ENCODE data around the gene CBLN3. TPM values are rescaled to one million over a fixed set of nuclear protein-coding genes. Genes with fewer than 3 reads are reported as not detected.
"Not testable (repeated sequence)": the region's sequence is repeated elsewhere in the genome, so short reads cannot be mapped to it uniquely, and the experiment has no call there.

CBLN3 gene
- total and polyA plus RNA-seq, 4 donors: 0.07 to 0.79 (median 0.46) TPM

DNA sequence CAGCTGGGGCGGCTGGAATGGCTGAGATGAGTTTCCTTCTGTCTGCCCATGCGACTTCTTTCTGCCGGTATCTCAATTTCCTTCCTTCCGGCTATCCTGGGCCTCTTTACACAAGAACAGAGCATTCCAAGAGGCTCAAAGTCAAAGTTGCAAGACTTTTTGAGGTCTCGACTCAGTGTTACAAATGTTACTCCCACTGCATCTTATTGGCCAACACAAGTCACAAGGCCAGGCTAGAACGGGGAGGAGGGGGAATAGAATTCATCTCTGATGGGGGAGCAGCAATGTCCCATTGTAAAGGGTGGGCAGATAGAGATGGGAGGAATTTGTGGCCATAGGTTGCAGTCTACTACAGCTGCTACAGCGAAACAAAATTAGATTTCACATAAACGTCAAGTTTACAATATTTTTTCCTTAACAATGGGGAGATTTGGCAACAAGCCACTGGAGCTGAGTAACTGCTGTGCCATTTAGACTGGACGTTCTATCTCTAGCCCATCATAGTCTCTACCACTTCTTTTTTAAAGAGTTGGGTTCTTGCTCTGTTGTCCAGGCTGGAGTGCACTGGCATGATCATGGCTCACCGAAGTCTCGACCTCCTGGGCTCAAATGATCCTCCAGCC is 40.1 kb downstream of the CBLN3 start:
- 72% methylated on average over 11 of the region's 11 CpGs for WGBS
- DNase-seq (ENCODE audit: low spot score): no peak
- Histone ChIP-seq H3K9ac (ENCODE audit: low read depth in 1 of 2, low read length in 2 of 2) (no peak overlapping the region), H3K27ac (ENCODE audit: low read depth in 1 of 2, low read length in 2 of 2) (no peak overlapping the region), H3K9me3 (ENCODE audit: control insufficient read depth in 4 of 4, low read length in 3 of 4) (no peaks in the 10 kb centered on the region), H3K4me1 (ENCODE audit: control insufficient read depth in 4 of 4, insufficient read depth in 4 of 4, low read length in 3 of 4) (peaks cover 2 to 16% (median 10%) of the 10 kb centered on the region in 4 donors), H3K4me3 (ENCODE audit: low read depth in 1 of 3, low read length in 3 of 3) (no peak overlapping the region), H3K36me3 (ENCODE audit: control insufficient read depth in 4 of 4, insufficient read depth in 3 of 4, low read depth in 1 of 4, low read length in 3 of 4) (no peaks in the 10 kb centered on the region), H3K27me3 (ENCODE audit: control insufficient read depth in 4 of 4, insufficient read depth in 4 of 4, low read length in 3 of 4) (no peaks in the 10 kb centered on the region)
- TF ChIP-seq, protein P1, sequence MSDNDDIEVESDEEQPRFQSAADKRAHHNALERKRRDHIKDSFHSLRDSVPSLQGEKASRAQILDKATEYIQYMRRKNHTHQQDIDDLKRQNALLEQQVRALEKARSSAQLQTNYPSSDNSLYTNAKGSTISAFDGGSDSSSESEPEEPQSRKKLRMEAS (IDR thresholded peaks at IDR 0.05): no peak
- TF ChIP-seq TAF1 (conservative IDR thresholded peaks at IDR 0.05): no peak
- TF ChIP-seq HNF4G (IDR thresholded peaks at IDR 0.05): no peak
- no peak for TF ChIP-seq EGR1 (IDR thresholded peaks at IDR 0.05; ENCODE audit: low read depth in 2 of 2)
- TF ChIP-seq NR2F2 (IDR thresholded peaks at IDR 0.05): peak; percentile 54
- TF ChIP-seq RXRA (IDR thresholded peaks at IDR 0.05): no peak

DNA sequence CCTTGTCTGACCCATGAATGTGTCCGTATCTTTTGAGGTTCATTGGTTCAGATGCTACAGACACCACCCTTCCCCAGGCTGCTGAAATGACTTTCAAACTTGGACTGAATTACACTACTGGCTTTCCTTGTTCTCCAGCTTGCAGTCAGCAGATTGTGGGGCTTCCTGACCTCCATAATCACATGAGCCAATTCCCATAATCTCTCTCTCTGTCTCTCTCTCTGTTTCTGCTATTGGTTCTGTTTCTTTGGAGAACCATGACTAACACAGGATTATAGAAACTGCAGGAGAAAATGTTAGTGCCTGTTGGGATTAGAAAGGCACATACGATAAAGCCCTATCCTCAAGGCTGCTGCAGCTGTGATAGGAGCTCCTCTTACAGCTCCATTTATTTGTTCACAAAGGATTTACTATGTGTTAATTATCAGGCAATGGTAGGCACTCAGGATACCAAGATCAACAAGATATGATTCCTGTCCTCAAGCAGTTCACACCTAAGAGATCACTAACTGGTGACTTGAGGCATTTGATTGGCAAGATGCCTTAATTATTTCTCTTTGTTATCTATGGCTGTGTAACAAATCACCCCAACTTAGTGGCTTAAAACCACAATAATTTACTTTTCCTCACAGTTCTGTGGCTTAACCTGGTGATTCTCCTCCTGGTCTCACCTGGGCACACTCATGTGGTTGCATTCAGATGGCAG is 40.8 kb downstream of the CBLN3 start:
- Histone ChIP-seq H3K4me1 (ENCODE audit: control insufficient read depth in 4 of 4, insufficient read depth in 4 of 4, low read length in 3 of 4) (peaks cover 2 to 16% (median 10%) of the 10 kb centered on the region in 4 donors), H3K9ac (ENCODE audit: low read depth in 1 of 2, low read length in 2 of 2) (no peak overlapping the region), H3K27me3 (ENCODE audit: control insufficient read depth in 4 of 4, insufficient read depth in 4 of 4, low read length in 3 of 4) (no peaks in the 10 kb centered on the region), H3K9me3 (ENCODE audit: control insufficient read depth in 4 of 4, low read length in 3 of 4) (no peaks in the 10 kb centered on the region), H3K4me3 (ENCODE audit: low read depth in 1 of 3, low read length in 3 of 3) (no peak overlapping the region), H3K36me3 (ENCODE audit: control insufficient read depth in 4 of 4, insufficient read depth in 3 of 4, low read depth in 1 of 4, low read length in 3 of 4) (no peaks in the 10 kb centered on the region), H3K27ac (ENCODE audit: low read depth in 1 of 2, low read length in 2 of 2) (no peak overlapping the region)
- no peak for DNase-seq (ENCODE audit: low spot score)
- 71% methylated on average over 2 of the region's 2 CpGs for WGBS
- TF ChIP-seq FOXA2 (IDR thresholded peaks at IDR 0.05) (no peak), JUND (IDR thresholded peaks at IDR 0.05) (no peak), FOXA1 (IDR thresholded peaks at IDR 0.05) (no peak), HNF4G (IDR thresholded peaks at IDR 0.05) (no peak), YY1 (IDR thresholded peaks at IDR 0.05) (no peak)

DNA sequence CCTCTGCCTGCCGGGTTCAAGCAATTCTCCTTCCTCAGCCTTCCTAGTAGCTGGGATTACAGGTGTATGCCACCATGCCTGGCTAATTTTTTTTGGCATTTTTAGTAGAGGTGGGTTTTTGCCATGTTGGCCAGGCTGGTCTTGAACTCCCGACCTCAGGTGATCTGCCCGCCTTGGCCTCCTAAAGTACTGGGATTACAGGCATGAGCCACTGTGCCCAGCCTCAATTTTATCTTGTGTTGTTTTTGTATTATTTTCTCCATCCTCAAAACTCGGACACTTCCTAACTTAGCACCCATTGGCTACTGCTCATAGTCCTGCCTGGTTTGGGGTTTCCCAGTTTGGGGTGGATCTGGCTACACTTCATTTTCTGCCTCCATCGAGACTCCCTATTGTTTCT is 41.9 kb downstream of the CBLN3 start:
- not testable (repeated sequence) for H3K9me3 ChIP-seq (ENCODE audit: control insufficient read depth in 4 of 4, low read length in 3 of 4); H3K27ac ChIP-seq (ENCODE audit: low read depth in 1 of 2, low read length in 2 of 2); H3K36me3 ChIP-seq (ENCODE audit: control insufficient read depth in 4 of 4, insufficient read depth in 3 of 4, low read depth in 1 of 4, low read length in 3 of 4); H3K27me3 ChIP-seq (ENCODE audit: control insufficient read depth in 4 of 4, insufficient read depth in 4 of 4, low read length in 3 of 4); H3K9ac ChIP-seq (ENCODE audit: low read depth in 1 of 2, low read length in 2 of 2); DNase-seq (ENCODE audit: low spot score); H3K4me3 ChIP-seq (ENCODE audit: low read depth in 1 of 3, low read length in 3 of 3)
- peaks cover 2 to 14% (median 10%) of the 10 kb centered on the region in 4 donors for H3K4me1 ChIP-seq (ENCODE audit: control insufficient read depth in 4 of 4, insufficient read depth in 4 of 4, low read length in 3 of 4)
- WGBS: 90% methylated on average over 5 of the region's 5 CpGs

DNA sequence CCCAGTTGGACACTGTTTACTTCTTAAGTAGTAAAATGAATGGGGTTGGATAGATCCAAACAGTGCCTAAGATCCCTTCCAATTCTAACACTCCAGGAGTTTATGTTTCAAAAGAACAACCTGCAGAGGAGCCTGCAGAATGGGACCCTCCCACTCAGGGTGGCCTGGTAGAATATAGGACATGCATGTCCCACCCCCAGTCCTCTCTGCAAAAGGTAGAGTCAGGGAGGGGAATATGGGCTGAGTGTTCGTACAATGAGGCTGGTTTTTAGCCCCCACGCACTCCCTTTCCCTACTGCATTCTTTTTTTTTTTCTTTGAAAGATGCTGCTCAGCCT is 42.5 kb downstream of the CBLN3 start:
- Histone ChIP-seq H3K4me1 (ENCODE audit: control insufficient read depth in 4 of 4, insufficient read depth in 4 of 4, low read length in 3 of 4) (peaks cover 2 to 9% (median 8%) of the 10 kb centered on the region in 4 donors), H3K9ac (ENCODE audit: low read depth in 1 of 2, low read length in 2 of 2) (no peak overlapping the region), H3K27ac (ENCODE audit: low read depth in 1 of 2, low read length in 2 of 2) (peak overlapping the region in 1 of 2 donors; percentile 8), H3K36me3 (ENCODE audit: control insufficient read depth in 4 of 4, insufficient read depth in 3 of 4, low read depth in 1 of 4, low read length in 3 of 4) (no peaks in the 10 kb centered on the region), H3K4me3 (ENCODE audit: low read depth in 1 of 3, low read length in 3 of 3) (no peak overlapping the region), H3K27me3 (ENCODE audit: control insufficient read depth in 4 of 4, insufficient read depth in 4 of 4, low read length in 3 of 4) (no peaks in the 10 kb centered on the region), H3K9me3 (ENCODE audit: control insufficient read depth in 4 of 4, low read length in 3 of 4) (no peaks in the 10 kb centered on the region)
- DNase-seq (ENCODE audit: low spot score): no peak
- 90% methylated on average over 2 of the region's 2 CpGs for WGBS
- TF ChIP-seq RAD21 (IDR thresholded peaks at IDR 0.05) (no peak), YY1 (IDR thresholded peaks at IDR 0.05) (no peak), JUND (IDR thresholded peaks at IDR 0.05) (no peak), HNF4A (conservative IDR thresholded peaks at IDR 0.05) (no peak), GABPA (IDR thresholded peaks at IDR 0.05 in 1 of 2, conservative IDR thresholded peaks at IDR 0.05 in 1 of 2) (no peak), SP1 (IDR thresholded peaks at IDR 0.05) (no peak), NR2F2 (IDR thresholded peaks at IDR 0.05) (no peak), RXRA (IDR thresholded peaks at IDR 0.05) (no peak), FOXA2 (IDR thresholded peaks at IDR 0.05) (no peak), HNF4G (IDR thresholded peaks at IDR 0.05) (no peak), TAF1 (conservative IDR thresholded peaks at IDR 0.05) (no peak), FOXA1 (IDR thresholded peaks at IDR 0.05) (no peak), EGR1 (IDR thresholded peaks at IDR 0.05; ENCODE audit: low read depth in 2 of 2) (no peak)
- TF ChIP-seq, protein P2, sequence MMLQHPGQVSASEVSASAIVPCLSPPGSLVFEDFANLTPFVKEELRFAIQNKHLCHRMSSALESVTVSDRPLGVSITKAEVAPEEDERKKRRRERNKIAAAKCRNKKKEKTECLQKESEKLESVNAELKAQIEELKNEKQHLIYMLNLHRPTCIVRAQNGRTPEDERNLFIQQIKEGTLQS (IDR thresholded peaks at IDR 0.05): no peak
- TF ChIP-seq, protein P3, sequence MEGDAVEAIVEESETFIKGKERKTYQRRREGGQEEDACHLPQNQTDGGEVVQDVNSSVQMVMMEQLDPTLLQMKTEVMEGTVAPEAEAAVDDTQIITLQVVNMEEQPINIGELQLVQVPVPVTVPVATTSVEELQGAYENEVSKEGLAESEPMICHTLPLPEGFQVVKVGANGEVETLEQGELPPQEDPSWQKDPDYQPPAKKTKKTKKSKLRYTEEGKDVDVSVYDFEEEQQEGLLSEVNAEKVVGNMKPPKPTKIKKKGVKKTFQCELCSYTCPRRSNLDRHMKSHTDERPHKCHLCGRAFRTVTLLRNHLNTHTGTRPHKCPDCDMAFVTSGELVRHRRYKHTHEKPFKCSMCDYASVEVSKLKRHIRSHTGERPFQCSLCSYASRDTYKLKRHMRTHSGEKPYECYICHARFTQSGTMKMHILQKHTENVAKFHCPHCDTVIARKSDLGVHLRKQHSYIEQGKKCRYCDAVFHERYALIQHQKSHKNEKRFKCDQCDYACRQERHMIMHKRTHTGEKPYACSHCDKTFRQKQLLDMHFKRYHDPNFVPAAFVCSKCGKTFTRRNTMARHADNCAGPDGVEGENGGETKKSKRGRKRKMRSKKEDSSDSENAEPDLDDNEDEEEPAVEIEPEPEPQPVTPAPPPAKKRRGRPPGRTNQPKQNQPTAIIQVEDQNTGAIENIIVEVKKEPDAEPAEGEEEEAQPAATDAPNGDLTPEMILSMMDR (IDR thresholded peaks at IDR 0.05; ENCODE audit: low read depth, low read length, missing input control): no peak
- TF ChIP-seq, protein P4, sequence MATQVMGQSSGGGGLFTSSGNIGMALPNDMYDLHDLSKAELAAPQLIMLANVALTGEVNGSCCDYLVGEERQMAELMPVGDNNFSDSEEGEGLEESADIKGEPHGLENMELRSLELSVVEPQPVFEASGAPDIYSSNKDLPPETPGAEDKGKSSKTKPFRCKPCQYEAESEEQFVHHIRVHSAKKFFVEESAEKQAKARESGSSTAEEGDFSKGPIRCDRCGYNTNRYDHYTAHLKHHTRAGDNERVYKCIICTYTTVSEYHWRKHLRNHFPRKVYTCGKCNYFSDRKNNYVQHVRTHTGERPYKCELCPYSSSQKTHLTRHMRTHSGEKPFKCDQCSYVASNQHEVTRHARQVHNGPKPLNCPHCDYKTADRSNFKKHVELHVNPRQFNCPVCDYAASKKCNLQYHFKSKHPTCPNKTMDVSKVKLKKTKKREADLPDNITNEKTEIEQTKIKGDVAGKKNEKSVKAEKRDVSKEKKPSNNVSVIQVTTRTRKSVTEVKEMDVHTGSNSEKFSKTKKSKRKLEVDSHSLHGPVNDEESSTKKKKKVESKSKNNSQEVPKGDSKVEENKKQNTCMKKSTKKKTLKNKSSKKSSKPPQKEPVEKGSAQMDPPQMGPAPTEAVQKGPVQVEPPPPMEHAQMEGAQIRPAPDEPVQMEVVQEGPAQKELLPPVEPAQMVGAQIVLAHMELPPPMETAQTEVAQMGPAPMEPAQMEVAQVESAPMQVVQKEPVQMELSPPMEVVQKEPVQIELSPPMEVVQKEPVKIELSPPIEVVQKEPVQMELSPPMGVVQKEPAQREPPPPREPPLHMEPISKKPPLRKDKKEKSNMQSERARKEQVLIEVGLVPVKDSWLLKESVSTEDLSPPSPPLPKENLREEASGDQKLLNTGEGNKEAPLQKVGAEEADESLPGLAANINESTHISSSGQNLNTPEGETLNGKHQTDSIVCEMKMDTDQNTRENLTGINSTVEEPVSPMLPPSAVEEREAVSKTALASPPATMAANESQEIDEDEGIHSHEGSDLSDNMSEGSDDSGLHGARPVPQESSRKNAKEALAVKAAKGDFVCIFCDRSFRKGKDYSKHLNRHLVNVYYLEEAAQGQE (IDR thresholded peaks at IDR 0.05): no peak
